Measurements from ENCODE around the gene KRTAP5-4. TPM values are rescaled to one million over a fixed set of nuclear protein-coding genes. Genes with fewer than 3 reads are reported as not detected.
"Not testable (repeated sequence)": the region's sequence is repeated elsewhere in the genome, so short reads cannot be mapped to it uniquely, and the experiment has no call there.

The KRTAP5-4 gene, protein sequence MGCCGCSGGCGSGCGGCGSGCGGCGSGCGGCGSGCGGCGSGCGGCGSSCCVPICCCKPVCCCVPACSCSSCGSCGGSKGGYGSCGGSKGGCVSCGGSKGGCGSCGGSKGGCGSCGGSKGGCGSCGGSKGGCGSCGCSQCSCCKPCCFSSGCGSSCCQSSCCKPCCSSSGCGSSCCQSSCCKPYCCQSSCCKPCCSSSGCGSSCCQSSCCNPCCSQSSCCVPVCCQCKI
- total RNA-seq = not detected

DNA sequence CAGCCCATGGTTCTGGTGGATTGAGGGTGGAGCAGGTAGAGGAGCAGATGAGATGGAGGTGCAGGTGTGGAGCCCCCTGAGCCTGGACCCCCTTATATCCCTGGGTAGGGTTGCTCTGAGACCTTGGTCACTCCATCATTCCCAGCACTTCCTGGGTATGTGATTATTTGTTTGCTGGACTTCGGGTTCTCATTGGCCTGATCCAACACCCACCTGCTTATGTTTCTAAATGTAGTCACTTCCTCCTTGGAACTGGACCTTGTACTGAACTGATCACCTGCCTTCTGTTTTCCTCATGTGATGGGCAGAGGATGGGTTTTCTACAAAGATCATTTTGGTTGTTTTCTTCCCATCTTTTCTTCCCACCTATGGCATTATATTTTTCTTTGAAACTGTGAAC is at the start of gene KRTAP5-4:
Gene KRTAP5-4 (minus strand): TSS at position 53 of the 400 bp plus-strand sequence. CDS start 45 bp downstream, at position 8.
- Histone ChIP-seq H3K4me1 (no peaks in the 10 kb centered on the region), H3K4me3 (no peak within 1 kb of the TSS), H3K9me3 (no peaks in the 10 kb centered on the region), H3K27ac (no peak within 1 kb of the TSS), H3K36me3 (no peaks in the 10 kb centered on the region), H3K27me3 (no peaks in the 10 kb centered on the region)
- DNase-seq = no peak
- intact Hi-C loops (cut with DNase I; ENCODE audit: low total_unique reads) = no loop called here
- no peak for TF ChIP-seq POLR2A (IDR thresholded peaks at IDR 0.05)
- TF ChIP-seq, protein P1, sequence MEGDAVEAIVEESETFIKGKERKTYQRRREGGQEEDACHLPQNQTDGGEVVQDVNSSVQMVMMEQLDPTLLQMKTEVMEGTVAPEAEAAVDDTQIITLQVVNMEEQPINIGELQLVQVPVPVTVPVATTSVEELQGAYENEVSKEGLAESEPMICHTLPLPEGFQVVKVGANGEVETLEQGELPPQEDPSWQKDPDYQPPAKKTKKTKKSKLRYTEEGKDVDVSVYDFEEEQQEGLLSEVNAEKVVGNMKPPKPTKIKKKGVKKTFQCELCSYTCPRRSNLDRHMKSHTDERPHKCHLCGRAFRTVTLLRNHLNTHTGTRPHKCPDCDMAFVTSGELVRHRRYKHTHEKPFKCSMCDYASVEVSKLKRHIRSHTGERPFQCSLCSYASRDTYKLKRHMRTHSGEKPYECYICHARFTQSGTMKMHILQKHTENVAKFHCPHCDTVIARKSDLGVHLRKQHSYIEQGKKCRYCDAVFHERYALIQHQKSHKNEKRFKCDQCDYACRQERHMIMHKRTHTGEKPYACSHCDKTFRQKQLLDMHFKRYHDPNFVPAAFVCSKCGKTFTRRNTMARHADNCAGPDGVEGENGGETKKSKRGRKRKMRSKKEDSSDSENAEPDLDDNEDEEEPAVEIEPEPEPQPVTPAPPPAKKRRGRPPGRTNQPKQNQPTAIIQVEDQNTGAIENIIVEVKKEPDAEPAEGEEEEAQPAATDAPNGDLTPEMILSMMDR (IDR thresholded peaks at IDR 0.05) = no peak

DNA sequence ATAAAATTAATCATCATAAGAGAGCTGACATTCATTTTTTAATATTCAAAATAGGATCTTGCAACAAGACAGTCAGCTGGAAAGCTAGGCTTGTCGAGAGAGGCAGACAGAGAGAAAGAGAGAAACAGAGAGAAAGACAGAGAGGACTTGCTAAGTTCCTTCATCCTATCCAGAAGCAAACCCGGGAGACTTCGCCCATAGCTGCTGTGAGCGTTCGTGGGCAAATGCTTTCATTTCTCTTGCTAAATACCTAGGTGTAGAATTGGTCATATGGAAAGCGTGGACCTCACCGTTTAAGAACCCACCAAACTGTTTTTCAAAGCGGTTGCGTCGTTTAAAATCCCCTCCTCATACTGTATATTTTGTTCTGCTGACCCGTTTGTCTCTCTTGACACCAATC is 49.7 kb upstream of the KRTAP5-4 start:
- Histone ChIP-seq H3K9me3 (no peaks in the 10 kb centered on the region), H3K4me3 (no peak overlapping the region), H3K27ac (no peak overlapping the region), H3K36me3 (no peaks in the 10 kb centered on the region), H3K4me1 (no peaks in the 10 kb centered on the region), H3K27me3 (no peaks in the 10 kb centered on the region)
- intact Hi-C loops (cut with DNase I; ENCODE audit: low total_unique reads) = no loop called here
- DNase-seq = no peak
- TF ChIP-seq, protein P1 (IDR thresholded peaks at IDR 0.05) = no peak
- no peak for TF ChIP-seq POLR2A (IDR thresholded peaks at IDR 0.05)

DNA sequence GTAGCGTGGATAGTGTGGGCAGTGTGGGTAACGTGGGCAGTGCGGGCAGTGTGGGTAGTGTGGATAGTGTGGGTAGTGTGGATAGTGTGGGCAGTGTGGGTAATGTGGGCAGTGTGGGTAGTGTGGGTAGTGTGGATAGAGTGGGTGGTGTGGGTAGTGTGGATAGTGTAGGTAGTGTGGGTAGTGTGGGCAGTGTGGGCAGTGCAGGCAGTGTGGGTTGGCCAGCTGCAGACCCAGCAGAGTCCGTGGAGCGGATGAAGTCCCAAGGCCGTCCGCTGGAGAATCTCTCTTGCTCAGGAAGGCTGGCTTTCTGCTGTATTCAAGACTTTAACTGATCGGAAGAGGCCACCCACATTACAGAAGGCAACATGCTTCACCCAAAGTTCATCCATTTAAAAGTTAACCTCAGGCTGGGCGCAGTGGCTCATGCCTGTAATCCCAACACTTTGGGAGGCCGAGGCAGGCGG is 49.0 kb upstream of the KRTAP5-4 start:
- H3K36me3 ChIP-seq = no peaks in the 10 kb centered on the region
- no peak overlapping the region for H3K27ac ChIP-seq
- no peaks in the 10 kb centered on the region for H3K27me3 ChIP-seq
- H3K9me3 ChIP-seq = no peaks in the 10 kb centered on the region
- DNase-seq = no peak
- no peak overlapping the region for H3K4me3 ChIP-seq
- intact Hi-C loops (cut with DNase I; ENCODE audit: low total_unique reads) = no loop called here
- no peak for TF ChIP-seq POLR2A (IDR thresholded peaks at IDR 0.05)
- TF ChIP-seq, protein P1 (IDR thresholded peaks at IDR 0.05) = no peak
- H3K4me1 ChIP-seq = no peaks in the 10 kb centered on the region

DNA sequence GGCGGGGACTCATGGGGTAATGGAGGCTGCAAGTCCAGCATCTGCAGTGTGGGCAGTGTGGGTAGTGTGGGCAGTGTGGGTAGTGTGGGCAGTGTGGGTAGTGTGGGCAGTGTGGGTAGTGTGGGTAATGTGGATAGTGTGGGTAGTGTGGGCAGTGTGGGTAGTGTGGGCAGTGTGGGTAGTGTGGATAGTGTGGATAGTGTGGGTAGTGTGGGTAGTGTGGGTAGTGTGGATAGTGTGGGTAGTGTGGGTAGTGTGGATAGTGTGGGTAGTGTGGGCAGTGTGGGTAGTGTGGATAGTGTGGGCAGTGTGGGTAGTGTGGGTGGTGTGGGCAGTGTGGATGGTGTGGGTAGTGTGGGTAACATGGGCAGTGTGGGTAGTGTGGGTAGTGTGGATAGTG is 48.5 kb upstream of the KRTAP5-4 start:
- H3K27ac ChIP-seq; H3K9me3 ChIP-seq; H3K4me1 ChIP-seq; H3K36me3 ChIP-seq; H3K27me3 ChIP-seq; H3K4me3 ChIP-seq; intact Hi-C loops (cut with DNase I; ENCODE audit: low total_unique reads): not testable (repeated sequence)
- DNase-seq = peak in 1 of 2 donors; percentile 2

DNA sequence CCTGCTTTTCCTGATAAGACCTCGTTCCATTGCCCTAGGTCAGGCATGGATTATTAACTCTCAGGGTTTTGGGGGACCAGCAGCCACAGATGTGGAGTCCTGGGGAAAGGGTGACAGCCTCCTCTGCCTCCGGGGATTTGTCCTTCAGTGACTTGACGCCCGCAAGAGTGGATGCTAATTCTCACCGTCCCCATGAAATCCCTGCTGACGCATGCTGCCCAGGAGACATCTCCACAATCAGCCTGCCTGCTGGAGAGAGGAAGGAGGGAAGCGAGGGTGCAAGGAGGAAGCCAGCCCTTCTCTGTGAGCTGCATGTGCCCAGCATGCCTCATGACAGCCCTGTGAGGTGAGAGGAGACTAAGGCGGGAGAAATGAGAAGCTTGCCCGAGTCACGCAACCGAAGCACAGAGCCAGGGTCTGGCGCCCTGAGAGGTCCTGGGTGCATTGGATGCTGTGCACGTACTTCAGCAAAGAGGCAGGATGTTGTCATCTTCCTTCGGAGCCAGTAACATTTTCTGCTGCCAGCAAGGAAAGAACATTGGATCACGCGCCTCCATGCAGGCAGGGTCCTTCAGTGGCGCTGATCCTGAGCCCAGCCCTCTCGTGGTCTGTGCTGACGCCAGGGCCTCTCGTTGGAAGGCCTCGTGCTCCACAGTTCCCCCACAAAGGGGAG is 47.7 kb upstream of the KRTAP5-4 start:
- Histone ChIP-seq H3K27me3 (no peaks in the 10 kb centered on the region), H3K36me3 (no peaks in the 10 kb centered on the region), H3K4me3 (no peak overlapping the region), H3K4me1 (no peaks in the 10 kb centered on the region), H3K9me3 (no peaks in the 10 kb centered on the region), H3K27ac (no peak overlapping the region)
- intact Hi-C loops (cut with DNase I; ENCODE audit: low total_unique reads) = no loop called here
- peak in 1 of 2 donors; percentile 58 for DNase-seq
- TF ChIP-seq, protein P1 (IDR thresholded peaks at IDR 0.05) = no peak
